ENCODE measurements around the gene RCAN1.
A peak's percentile ranks its signal among the peaks of the same experiment; 100 is the strongest.
"Not testable (repeated sequence)": the region's sequence is repeated elsewhere in the genome, so short reads cannot be mapped to it uniquely, and the experiment has no call there.

Gene RCAN1

DNA sequence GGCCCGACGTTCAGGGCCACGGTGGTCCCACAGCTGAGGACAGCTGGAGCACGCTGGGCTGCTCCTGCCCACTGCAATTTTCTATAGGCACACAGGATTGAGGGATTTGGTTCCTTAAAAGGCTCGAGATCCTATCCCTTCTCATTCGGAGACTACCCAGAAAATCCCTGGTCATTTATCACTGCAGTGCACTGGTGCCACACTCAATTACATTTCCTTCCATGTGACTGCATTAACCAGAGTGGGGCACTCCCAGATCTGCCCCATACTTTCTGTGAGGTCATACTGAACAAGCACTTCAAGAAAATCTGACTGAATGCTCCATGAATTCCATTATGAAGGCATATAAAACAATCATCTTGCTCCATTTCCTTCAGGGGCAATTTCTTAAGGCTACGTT, 53.1 kb downstream of the RCAN1 start:
- TF ChIP-seq, protein P1, sequence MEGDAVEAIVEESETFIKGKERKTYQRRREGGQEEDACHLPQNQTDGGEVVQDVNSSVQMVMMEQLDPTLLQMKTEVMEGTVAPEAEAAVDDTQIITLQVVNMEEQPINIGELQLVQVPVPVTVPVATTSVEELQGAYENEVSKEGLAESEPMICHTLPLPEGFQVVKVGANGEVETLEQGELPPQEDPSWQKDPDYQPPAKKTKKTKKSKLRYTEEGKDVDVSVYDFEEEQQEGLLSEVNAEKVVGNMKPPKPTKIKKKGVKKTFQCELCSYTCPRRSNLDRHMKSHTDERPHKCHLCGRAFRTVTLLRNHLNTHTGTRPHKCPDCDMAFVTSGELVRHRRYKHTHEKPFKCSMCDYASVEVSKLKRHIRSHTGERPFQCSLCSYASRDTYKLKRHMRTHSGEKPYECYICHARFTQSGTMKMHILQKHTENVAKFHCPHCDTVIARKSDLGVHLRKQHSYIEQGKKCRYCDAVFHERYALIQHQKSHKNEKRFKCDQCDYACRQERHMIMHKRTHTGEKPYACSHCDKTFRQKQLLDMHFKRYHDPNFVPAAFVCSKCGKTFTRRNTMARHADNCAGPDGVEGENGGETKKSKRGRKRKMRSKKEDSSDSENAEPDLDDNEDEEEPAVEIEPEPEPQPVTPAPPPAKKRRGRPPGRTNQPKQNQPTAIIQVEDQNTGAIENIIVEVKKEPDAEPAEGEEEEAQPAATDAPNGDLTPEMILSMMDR (IDR thresholded peaks at IDR 0.05; ENCODE audit: low read depth, low read length, missing control alignments) = no peak
- DNase-seq (ENCODE audit: low read depth) = no peak
- no peak overlapping the region for H3K4me3 ChIP-seq (ENCODE audit: low read depth, low read length)
- in situ Hi-C loops (cut with HindIII; ENCODE audit: low sequenced_read_pairs) = no loop called here

- DNase-seq (ENCODE audit: low read depth) = no peak
- no peak overlapping the region for H3K4me3 ChIP-seq (ENCODE audit: low read depth, low read length)
- in situ Hi-C loops (cut with HindIII; ENCODE audit: low sequenced_read_pairs) = no loop called here
- TF ChIP-seq, protein P1 (IDR thresholded peaks at IDR 0.05; ENCODE audit: low read depth, low read length, missing control alignments) = no peak
These were observed 54.3 kb downstream of the RCAN1 start for GRCh38 chr21:34560609-34561008.

GRCh38 chr21:34560021-34560420, 54.9 kb downstream of the RCAN1 start:
- TF ChIP-seq, protein P1 (IDR thresholded peaks at IDR 0.05; ENCODE audit: low read depth, low read length, missing control alignments) = no peak
- DNase-seq (ENCODE audit: low read depth) = no peak
- in situ Hi-C loops (cut with HindIII; ENCODE audit: low sequenced_read_pairs) = no loop called here
- H3K4me3 ChIP-seq (ENCODE audit: low read depth, low read length) = no peak overlapping the region

DNA sequence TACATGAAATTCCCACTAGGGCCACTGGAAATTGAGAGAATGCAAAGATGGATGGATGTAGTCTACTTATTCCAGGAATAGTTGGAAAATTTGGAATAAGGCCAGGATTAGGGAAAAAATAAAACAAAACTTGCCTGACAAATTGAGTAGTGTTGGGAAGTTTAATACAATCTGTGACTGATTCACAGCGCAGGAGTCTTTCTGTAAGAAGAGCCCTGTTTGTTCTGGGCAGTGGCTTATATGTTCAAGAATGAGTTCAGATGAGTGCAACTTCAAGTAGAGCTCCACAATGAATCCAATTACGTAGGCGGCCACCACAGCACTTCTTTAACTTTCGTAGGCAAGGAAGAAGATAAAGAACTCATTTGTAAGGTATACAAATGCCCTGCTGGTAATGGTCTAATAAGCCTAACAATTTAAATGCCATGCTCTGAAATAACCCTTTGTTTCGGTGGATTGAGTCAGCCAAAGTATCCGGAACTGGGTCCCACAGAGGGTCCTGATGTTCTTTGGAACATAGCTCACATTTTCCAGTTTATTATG, 55.8 kb downstream of the RCAN1 start:
- TF ChIP-seq, protein P1 (IDR thresholded peaks at IDR 0.05; ENCODE audit: low read depth, low read length, missing control alignments) = no peak
- in situ Hi-C loops (cut with HindIII; ENCODE audit: low sequenced_read_pairs) = no loop called here
- DNase-seq (ENCODE audit: low read depth) = peak; percentile 41
- no peak overlapping the region for H3K4me3 ChIP-seq (ENCODE audit: low read depth, low read length)

DNA sequence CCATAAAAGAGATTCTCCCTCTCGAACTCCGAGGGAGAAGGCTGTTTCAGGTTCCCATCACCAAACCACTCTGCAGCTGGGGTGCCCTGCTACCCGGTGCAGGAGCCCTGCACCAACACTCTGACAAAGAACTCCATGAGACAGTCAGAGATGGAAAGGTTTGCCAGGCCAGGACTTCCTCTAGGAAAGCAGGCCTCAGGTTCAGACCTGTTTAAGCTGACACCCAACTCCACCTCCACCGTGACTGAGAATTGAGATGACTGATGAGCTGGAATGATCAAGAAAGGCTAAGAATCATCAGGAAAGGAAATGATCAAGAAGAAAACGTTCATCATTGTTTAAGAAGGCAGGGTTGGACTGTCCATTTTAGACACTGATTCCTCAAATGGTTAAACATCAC, 56.7 kb downstream of the RCAN1 start:
- no peak overlapping the region for H3K4me3 ChIP-seq (ENCODE audit: low read depth, low read length)
- no peak for DNase-seq (ENCODE audit: low read depth)
- TF ChIP-seq, protein P1 (IDR thresholded peaks at IDR 0.05; ENCODE audit: low read depth, low read length, missing control alignments) = no peak
- in situ Hi-C loops (cut with HindIII; ENCODE audit: low sequenced_read_pairs) = no loop called here

DNA sequence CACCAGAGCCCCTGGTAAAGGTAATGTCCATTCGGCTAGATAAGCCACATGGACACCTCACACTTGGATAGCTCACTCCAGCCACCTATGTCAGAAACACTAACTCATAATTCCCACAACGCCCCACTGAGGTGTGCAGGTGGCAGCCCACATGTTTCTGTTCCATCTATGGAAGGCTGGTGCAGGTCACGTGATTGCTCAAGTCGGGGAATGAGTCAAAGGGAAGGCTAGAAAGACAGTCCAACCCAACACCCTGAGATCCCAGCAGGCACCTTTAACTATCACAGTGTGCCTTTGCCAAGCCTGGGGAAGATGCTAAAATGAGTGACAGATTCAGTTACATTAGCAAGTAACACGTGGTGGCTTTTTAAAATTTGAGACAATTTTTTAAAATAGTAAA, 57.7 kb downstream of the RCAN1 start:
- in situ Hi-C loops (cut with HindIII; ENCODE audit: low sequenced_read_pairs) = no loop called here
- H3K4me3 ChIP-seq (ENCODE audit: low read depth, low read length) = no peak overlapping the region
- no peak for DNase-seq (ENCODE audit: low read depth)
- TF ChIP-seq, protein P1 (IDR thresholded peaks at IDR 0.05; ENCODE audit: low read depth, low read length, missing control alignments) = no peak

DNA sequence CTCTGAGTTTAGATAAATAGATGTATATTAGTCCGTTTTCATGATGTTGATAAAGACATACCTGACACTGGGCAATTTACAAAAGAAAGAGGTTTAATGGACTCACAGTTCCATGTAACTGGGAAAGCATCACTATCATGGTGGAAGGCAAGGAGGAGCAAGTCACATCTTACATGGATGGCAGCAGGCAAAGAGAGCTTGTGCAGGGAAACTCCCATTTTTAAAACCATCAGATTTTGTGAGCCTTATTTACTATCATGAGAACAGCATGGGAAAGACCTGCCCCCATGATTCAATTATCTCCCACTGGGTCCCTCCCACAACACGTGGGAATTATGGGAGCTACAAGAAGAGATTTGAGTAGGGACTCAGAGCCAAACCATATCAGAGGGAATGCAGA, 60.2 kb downstream of the RCAN1 start:
- H3K4me3 ChIP-seq (ENCODE audit: low read depth, low read length); in situ Hi-C loops (cut with HindIII; ENCODE audit: low sequenced_read_pairs); DNase-seq (ENCODE audit: low read depth): not testable (repeated sequence)
